ENCODE measurements around the gene USP31. TPM values are rescaled to one million over a fixed set of nuclear protein-coding genes. Genes with fewer than 3 reads are reported as not detected.

The USP31 gene
- total and polyA plus RNA-seq, 8 donors, result 1.7 to 18.5 (median 5.8) TPM

GRCh38 chr16:23107117-23107516, 42.1 kb downstream of the USP31 start:
- peaks cover 0 to 27% (median 19%) of the 10 kb centered on the region in 4 donors for H3K36me3 ChIP-seq
- TF ChIP-seq POLR2AphosphoS5 (IDR thresholded peaks at IDR 0.05) (no peak), POLR2A (IDR thresholded peaks at IDR 0.05) (no peak), CTCF (IDR thresholded peaks at IDR 0.05) (no peak), EP300 (IDR thresholded peaks at IDR 0.05) (no peak)
- peaks cover 0 to 12% (median 7%) of the 10 kb centered on the region in 4 donors for H3K4me1 ChIP-seq
- intact Hi-C loops (cut with DNase I; ENCODE audit: low total_unique reads), result no loop called here
- no peak overlapping the region for H3K4me3 ChIP-seq
- H3K9me3 ChIP-seq, result no peaks in the 10 kb centered on the region
- 94 to 99% (median 98%) methylated on average over 2 of the region's 2 CpGs for WGBS, 5 donors
- H3K27ac ChIP-seq, result no peak overlapping the region
- no peaks in the 10 kb centered on the region for H3K27me3 ChIP-seq
- no peak for DNase-seq

GRCh38 chr16:23105309-23105708, 43.9 kb downstream of the USP31 start:
- TF ChIP-seq CTCF (IDR thresholded peaks at IDR 0.05), result no peak
- no peak for TF ChIP-seq POLR2A (IDR thresholded peaks at IDR 0.05)
- no peaks in the 10 kb centered on the region for H3K9me3 ChIP-seq
- no peaks in the 10 kb centered on the region for H3K27me3 ChIP-seq
- 69 to 78% (median 74%) methylated on average over 5 of the region's 5 CpGs for WGBS, 5 donors
- no peak overlapping the region for H3K27ac ChIP-seq
- no peak overlapping the region for H3K4me3 ChIP-seq
- H3K4me1 ChIP-seq, result peaks cover 0 to 12% (median 7%) of the 10 kb centered on the region in 4 donors
- intact Hi-C loops (cut with DNase I; ENCODE audit: low total_unique reads), result no loop called here
- DNase-seq, result no peak
- H3K36me3 ChIP-seq, result peaks cover 0 to 42% (median 34%) of the 10 kb centered on the region in 4 donors

DNA sequence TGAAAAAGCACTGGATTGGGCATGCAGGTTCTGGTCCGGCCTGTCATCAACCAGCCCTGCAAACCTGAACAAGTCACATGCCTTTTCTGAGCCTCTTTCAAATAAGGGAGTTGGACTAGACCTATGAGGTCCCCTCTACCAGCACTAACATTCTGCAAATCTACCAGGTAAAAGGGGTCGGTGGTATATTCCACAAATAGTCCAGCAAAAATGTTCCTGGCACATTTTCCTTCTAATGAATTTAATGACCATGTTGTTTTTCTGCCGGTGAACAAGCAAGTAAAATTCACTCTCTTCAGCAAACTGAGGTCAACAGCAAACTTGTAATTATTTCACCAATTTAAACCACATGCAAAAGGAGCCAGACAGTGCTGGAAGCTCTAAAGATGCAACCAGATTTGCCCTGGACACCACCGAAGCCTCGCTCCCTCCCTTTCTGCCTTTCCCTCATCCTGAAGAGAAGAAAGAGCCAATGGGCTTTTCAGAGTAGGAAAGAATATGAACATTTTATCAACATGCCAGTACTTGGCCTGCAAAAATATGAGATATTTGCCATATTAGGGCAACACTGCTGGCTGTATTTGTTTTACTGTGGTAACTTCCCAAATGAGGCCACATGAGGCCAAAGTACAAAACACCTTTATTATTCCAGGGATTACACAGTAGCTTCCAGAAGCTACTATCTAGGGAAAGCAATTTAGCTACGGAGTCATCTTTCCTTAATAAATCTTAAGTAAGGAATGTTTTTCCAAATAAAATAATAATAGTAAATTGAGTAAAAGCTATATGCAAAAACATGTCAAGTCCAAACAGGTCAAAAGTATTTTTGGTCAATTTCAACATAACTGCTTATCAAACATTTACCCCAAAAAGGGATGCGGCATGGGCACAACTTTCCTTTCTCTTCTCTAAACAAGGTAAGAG, 45.0 kb downstream of the USP31 start:
- intact Hi-C loops (cut with DNase I; ENCODE audit: low total_unique reads), result no loop called here
- DNase-seq, result no peak
- H3K27ac ChIP-seq, result no peak overlapping the region

GRCh38 chr16:23103603-23104002, 45.6 kb downstream of the USP31 start:
- Histone ChIP-seq H3K4me1 (peaks cover 0 to 12% (median 7%) of the 10 kb centered on the region in 4 donors), H3K27me3 (no peaks in the 10 kb centered on the region), H3K36me3 (peaks cover 0 to 42% (median 37%) of the 10 kb centered on the region in 4 donors), H3K4me3 (no peak overlapping the region), H3K27ac (no peak overlapping the region), H3K9me3 (no peaks in the 10 kb centered on the region)
- 49 to 64% (median 58%) methylated on average over 3 of the region's 3 CpGs for WGBS, 5 donors
- TF ChIP-seq EP300 (IDR thresholded peaks at IDR 0.05) (no peak), POLR2A (IDR thresholded peaks at IDR 0.05) (no peak), POLR2AphosphoS5 (IDR thresholded peaks at IDR 0.05) (no peak), CTCF (IDR thresholded peaks at IDR 0.05) (no peak)
- intact Hi-C loops (cut with DNase I; ENCODE audit: low total_unique reads), result no loop called here
- no peak for DNase-seq

More for the DNA sequence above, 45.0 kb downstream of the USP31 start:
- H3K27me3 ChIP-seq, result no peaks in the 10 kb centered on the region
- no peak for TF ChIP-seq POLR2A (IDR thresholded peaks at IDR 0.05)
- TF ChIP-seq POLR2AphosphoS5 (IDR thresholded peaks at IDR 0.05), result no peak
- TF ChIP-seq CTCF (IDR thresholded peaks at IDR 0.05), result no peak
- no peak for TF ChIP-seq EP300 (IDR thresholded peaks at IDR 0.05)
- peaks cover 0 to 12% (median 7%) of the 10 kb centered on the region in 4 donors for H3K4me1 ChIP-seq
- WGBS, 5 donors, result 81 to 88% (median 82%) methylated on average over 7 of the region's 7 CpGs
- no peaks in the 10 kb centered on the region for H3K9me3 ChIP-seq
- no peak overlapping the region for H3K4me3 ChIP-seq
- peaks cover 0 to 42% (median 37%) of the 10 kb centered on the region in 4 donors for H3K36me3 ChIP-seq
